GM08714 (cell line): ENCODE data around the gene BACE1-AS.

Experiments
- H3K4me3 ChIP-seq: fragments of 200-500 bp; sonication (Bioruptor generic); 2 replicates; pipeline ENCODE4 v1.5.1; 2014; ENCODE audit warnings: mild to moderate bottlenecking, low read length, inconsistent platforms
- ZNF274 ChIP-seq: IDR thresholded peaks from 2 replicates; pipeline ENCODE4 v1.6.1; 2012; ENCODE audit warnings: mild to moderate bottlenecking, low read depth, low read length

Gene BACE1-AS

DNA sequence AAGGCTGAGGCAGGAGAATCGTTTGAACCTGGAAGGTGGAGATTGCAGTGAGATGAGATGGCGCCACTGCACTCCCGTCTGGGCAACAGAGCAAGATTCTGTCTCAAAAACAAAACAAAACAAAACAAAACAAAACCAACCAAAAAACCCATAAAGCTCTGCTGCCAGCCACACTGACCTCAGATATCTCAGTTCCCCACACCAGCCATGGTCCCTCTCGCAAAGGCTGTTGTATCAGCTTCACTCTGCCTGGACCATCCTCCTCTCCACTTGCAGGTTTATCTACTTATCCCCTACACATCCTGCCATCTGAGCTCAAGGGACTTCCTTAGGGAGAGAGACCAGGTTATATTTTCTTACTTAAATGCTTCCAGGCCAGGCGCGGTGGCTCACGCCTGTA, 11.1 kb downstream of the BACE1-AS start:
- no peak overlapping the region for H3K4me3 ChIP-seq
- no peak for TF ChIP-seq ZNF274

GRCh38 chr11:117303101-117303500, 12.0 kb downstream of the BACE1-AS start:
- no peak overlapping the region for H3K4me3 ChIP-seq
- no peak for TF ChIP-seq ZNF274

DNA sequence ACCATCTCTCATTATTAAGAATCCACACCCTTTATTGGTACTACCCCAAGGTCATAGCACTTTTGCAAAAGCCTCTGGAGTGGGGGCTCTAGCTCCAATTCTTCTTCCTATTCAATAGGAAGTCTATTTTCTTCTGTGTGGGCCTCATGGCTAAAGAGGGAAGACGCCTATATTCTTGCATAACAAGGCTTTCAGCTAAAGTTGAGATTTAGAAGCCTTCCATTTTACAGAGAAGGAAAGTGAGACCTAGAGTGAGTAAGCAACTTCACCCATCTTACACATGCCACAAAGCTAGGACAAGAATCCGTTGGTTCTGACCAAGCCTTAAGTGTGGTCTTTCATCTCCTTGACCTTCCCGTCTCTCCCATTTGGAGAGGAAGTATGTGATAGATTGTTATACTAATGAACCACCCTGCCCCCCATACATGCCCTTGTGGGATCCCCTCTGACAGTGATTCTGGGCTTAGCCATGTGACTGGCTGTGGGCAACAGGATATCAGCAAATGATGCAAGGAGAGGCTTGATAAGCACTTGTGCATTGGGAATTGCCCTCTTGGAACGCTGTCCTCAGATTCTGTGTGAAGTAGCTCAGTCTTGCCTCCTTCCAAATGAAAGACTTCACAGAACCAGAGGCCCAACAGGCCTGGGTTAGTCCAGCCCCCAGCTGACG, 12.6 kb downstream of the BACE1-AS start:
- H3K4me3 ChIP-seq, result no peak overlapping the region
- TF ChIP-seq ZNF274, result no peak

DNA sequence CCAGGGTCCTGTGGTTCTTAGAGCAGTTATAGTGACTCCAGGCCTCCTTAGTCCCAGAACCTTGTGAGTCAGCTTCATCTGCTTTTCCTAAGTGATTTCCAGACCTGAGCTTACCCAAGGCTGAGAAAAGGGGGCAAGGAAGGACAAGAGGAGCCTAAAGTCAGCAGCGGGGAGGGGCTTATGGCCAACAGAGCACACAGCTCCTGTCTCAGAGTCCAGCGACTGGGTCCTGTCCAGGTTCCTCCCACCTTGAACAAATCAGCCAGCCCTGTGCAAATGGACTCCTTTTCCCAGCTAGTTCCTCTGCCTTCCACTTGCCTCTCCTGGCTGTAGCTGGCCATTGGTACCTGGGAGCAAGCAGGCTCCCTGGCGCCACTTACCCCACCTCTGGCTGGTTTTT, 14.0 kb downstream of the BACE1-AS start:
- H3K4me3 ChIP-seq, result no peak overlapping the region
- TF ChIP-seq ZNF274, result no peak

GRCh38 chr11:117309310-117309709, 18.2 kb downstream of the BACE1-AS start:
- TF ChIP-seq ZNF274, result no peak
- H3K4me3 ChIP-seq, result no peak overlapping the region

DNA sequence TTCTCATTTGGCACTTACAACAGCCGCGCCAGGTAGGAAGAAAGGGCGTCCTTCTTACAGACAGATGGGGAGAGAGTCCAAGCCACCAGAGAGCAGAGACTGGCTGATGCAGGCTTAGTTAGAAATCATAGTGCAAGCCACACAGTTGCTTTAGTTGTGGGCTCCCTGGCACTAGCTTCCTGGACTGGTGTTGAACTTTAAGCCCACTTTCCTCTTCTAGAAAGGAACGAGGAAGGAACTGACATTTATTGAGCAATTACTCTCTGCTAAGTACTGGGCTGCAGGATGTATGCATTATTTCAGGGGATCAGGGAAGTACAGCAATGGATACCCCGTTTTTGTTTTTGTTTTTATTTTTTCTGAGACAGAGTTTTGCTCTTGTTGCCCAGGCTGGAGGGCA, 21.9 kb downstream of the BACE1-AS start:
- no peak for TF ChIP-seq ZNF274
- H3K4me3 ChIP-seq, result no peak overlapping the region

DNA sequence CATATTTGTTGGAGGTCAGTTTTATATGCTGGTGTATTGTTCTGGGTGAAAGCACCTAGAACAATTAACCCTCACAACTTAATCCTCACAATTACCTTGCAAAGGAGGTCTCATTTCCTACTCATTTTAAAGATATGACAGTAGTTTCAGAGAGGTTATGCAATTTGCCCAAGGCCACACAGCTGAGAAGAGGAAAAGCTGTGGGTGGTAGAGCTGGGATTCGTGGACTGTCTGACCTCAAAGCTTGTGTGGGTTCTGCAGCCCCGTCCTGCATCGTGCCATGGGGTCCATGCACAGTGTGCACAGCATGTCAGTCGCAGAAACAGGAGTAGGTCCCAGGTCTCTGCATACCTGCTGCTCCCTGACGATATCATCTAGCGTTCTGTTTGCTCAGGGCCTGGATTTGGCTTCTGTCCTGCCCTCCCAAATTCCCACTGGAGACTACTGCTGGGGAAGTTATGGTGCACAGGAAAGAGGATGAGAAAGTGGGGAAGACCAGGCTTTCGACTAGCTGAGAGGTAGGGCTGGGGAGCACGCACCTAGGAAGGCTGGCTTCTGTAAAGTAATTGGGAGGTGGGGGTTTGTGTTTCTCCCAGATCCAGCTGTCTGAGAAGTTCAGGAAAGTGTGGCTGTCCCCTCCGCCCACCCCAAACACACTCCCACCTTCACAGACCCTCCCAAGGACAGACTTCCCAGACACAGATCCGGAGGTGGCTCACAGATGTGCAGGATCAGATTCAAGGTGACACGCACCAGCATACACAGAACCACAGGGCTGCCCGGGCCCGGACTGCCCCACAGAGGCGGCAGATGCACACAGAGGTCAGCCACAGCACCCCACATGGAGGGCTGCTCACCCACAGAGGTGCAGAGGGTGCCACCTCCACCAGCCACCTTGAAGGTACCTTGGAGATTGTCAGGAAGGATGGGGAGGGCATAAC, 23.0 kb downstream of the BACE1-AS start:
- TF ChIP-seq ZNF274, result no peak
- no peak overlapping the region for H3K4me3 ChIP-seq

DNA sequence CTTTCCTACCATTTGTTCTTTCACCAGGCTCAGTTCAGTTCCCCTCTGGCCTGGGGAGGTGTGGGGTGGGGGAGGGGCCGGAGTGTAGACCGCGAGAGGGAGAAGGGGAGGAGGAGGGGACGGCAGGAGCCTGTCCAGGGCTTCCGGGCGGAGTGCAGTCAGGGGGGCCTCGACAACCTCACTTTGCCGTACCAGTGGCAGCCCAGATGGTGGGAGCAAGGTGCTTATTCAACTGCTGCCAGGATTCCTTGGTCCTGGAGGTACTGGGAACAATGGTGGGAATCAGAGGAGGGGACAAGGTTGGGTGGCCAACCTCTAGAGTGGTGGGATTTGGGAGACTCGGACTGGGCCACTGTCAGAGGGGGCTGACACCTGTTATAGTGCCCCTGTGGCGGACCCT, 23.7 kb downstream of the BACE1-AS start:
- H3K4me3 ChIP-seq, result no peak overlapping the region; the same call in 1 of the 2 replicates
- TF ChIP-seq ZNF274, result no peak

GRCh38 chr11:117315285-117316196, 24.4 kb downstream of the BACE1-AS start:
- peak overlapping the region; percentile 43; the same call in 1 of the 2 replicates for H3K4me3 ChIP-seq
- TF ChIP-seq ZNF274, result no peak

- no peak for TF ChIP-seq ZNF274
- H3K4me3 ChIP-seq, result peak within 1 kb of the TSS; percentile 43; the same call in 1 of the 2 replicates
Observed at GRCh38 chr11:117316197-117316961, 25.2 kb downstream of the BACE1-AS start, which contains the start of gene BACE1. Gene BACE1 (minus strand): TSS chr11:117316256. CDS start chr11:117315795, 461 bp downstream.

DNA sequence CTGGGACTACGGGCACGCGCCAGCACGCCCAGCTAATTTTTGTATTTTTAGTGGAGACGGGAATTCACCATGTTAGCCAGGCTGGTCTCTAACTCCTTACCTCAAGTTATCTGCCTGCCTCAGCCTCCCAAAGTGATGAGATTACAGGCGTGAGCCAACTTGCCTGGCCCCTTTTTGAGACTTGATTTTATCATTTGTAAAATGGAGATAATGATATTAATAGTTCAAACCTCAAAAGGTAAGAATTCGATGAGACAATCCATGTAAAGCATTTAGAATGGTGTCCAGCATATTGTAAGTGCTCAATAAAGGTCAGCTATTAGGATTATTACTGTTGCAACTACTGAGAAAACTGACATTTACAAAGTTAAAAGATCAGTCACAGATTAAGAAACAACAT, 27.6 kb downstream of the BACE1-AS start:
- no peak overlapping the region for H3K4me3 ChIP-seq
- no peak for TF ChIP-seq ZNF274

GRCh38 chr11:117319214-117319840, 28.2 kb downstream of the BACE1-AS start:
- no peak for TF ChIP-seq ZNF274
- H3K4me3 ChIP-seq, result no peak overlapping the region

GRCh38 chr11:117327255-117327566, 36.1 kb downstream of the BACE1-AS start:
- peak overlapping the region; percentile 91; the same call in 1 of the 2 replicates for H3K4me3 ChIP-seq
